Smooth muscle cell (in vitro differentiated cells): ENCODE results near the gene HIP1. TPM values are rescaled to one million over a fixed set of nuclear protein-coding genes. Genes with fewer than 3 reads are reported as not detected.
A peak's percentile ranks its signal among the peaks of the same experiment; 100 is the strongest.
"Not testable (repeated sequence)": the region's sequence is repeated elsewhere in the genome, so short reads cannot be mapped to it uniquely, and the experiment has no call there.

Source experiments
- DNase-seq: peaks from one replicate; lab custom pipeline; 2025; ENCODE audit not compliant: unreplicated experiment; lab: John Stamatoyannopoulos, UW
- H2AFZ ChIP-seq: fragments of 200-600 bp; sonication (generic); 2 replicates; pipeline ENCODE4 v1.6.0; 2016; ENCODE audit warnings: antibody characterized with exemption, low read depth, mild to moderate bottlenecking
- H3F3A ChIP-seq: fragments of 200-600 bp; sonication (generic); 2 replicates; pipeline ENCODE4 v1.6.0; 2017; ENCODE audit warnings: antibody characterized with exemption, low read depth
- H3K27ac ChIP-seq: fragments of 200-600 bp; sonication (generic); 2 replicates; pipeline ENCODE4 v1.5.1; 2016; ENCODE audit warnings: low read depth, mild to moderate bottlenecking
- H3K27me3 ChIP-seq: fragments of 200-600 bp; sonication (generic); 2 replicates; pipeline ENCODE4 v1.6.1; 2016; ENCODE audit warnings: low read depth, mild to moderate bottlenecking
- H3K36me3 ChIP-seq: fragments of 200-600 bp; sonication (generic); 2 replicates; pipeline ENCODE4 v1.5.1; 2016; ENCODE audit warnings: low read depth
- H3K4me1 ChIP-seq: fragments of 200-600 bp; sonication (generic); 2 replicates; pipeline ENCODE4 v1.5.1; 2016; ENCODE audit warnings: low read depth
- H3K4me2 ChIP-seq: fragments of 200-600 bp; sonication (generic); 2 replicates; pipeline ENCODE4 v1.6.0; 2016; ENCODE audit warnings: mild to moderate bottlenecking
- H3K4me3 ChIP-seq: fragments of 200-600 bp; sonication (generic); 2 replicates; pipeline ENCODE4 v1.5.1; 2016; ENCODE audit warnings: mild to moderate bottlenecking
- H3K79me2 ChIP-seq: fragments of 200-600 bp; sonication (generic); 2 replicates; pipeline ENCODE4 v1.6.0; 2016; ENCODE audit warnings: low read depth, mild to moderate bottlenecking
- H3K9ac ChIP-seq: fragments of 200-600 bp; sonication (generic); 2 replicates; pipeline ENCODE4 v1.6.0; 2016; ENCODE audit warnings: low read depth
- H3K9me3 ChIP-seq: fragments of 200-600 bp; sonication (generic); replicated peaks from 2 replicates; pipeline ENCODE4 v1.5.1; 2016; ENCODE audit warnings: low read depth
- H4K20me1 ChIP-seq: fragments of 200-600 bp; sonication (generic); 2 replicates; pipeline ENCODE4 v1.6.0; 2016; ENCODE audit warnings: low read depth
- WGBS: methylation state at CpG from one replicate; pipeline ENCODE4 v1.1.7; 2016; ENCODE audit warnings: low lambda C conversion rate; 5-methylcytosine and 5-hydroxymethylcytosine counted together
- polyA plus RNA-seq: library from polyadenylated mRNA; unstranded; fragments of >200 nt; fragmentation: Nextera tagmentation; extraction: Ambion mirVana; gene quantifications from 2 replicates; pipeline ENCODE4 v1.2.1, GENCODE V29; 2016
- total RNA-seq: library from RNA; depleted of rRNA; stranded (reverse); fragments of >200 nt; gene quantifications from 2 replicates; pipeline ENCODE4 v1.2.3, GENCODE V29; 2014
- TF ChIP-seq, protein P1 (sequence below): fragments of 200-600 bp; sonication (generic); IDR thresholded peaks from 2 replicates; pipeline ENCODE4 v1.5.1; 2017; ENCODE audit warnings: borderline replicate concordance, mild to moderate bottlenecking, antibody characterized with exemption; ENCODE audit not compliant: insufficient read depth, poor library complexity, severe bottlenecking

Gene HIP1
- total and polyA plus RNA-seq, 2 experiments from 2014 or later: 4.7 to 8.4 TPM

DNA sequence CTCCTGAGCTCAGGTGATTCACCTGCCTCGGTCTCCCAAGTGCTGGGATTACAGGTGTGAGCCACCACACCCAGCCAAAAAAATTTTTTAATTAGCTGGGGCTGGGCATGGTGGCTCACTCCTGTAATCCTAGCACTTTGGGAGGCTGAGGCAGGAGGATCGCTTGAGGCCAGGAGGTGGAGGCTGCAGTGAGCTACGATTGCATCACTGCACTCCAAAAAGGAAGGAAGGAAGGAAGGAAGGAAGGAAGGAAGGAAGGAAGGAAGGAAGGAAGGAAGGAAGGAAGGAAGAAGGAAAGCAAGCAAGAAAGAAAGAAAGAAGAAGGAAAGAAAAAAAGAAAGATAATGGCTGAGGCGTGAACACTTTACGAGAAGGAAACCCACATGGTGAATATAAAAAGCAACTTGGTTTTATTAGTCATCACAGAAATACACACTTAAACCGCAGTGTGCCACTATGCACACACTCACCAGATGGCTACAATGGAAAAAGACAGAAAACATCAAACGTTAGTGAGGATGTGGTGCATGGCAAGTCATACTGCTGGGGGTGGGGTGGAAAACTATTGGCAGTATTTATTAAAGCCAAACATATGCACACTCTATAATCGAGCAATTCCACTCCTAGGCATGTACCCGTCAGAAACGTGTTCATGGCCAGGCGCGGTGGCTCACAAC lies 37.7 kb upstream of the HIP1 start:
- H3F3A ChIP-seq: no peaks in the 10 kb centered on the region
- H3K79me2 ChIP-seq: no peaks in the 10 kb centered on the region
- H3K4me3 ChIP-seq: no peak overlapping the region
- H4K20me1 ChIP-seq: no peaks in the 10 kb centered on the region
- no peaks in the 10 kb centered on the region for H3K27me3 ChIP-seq
- DNase-seq: no peak
- H3K9ac ChIP-seq: no peak overlapping the region
- no peaks in the 10 kb centered on the region for H3K36me3 ChIP-seq
- WGBS: 62% methylated on average over 12 of the region's 12 CpGs
- no peak overlapping the region for H3K27ac ChIP-seq
- no peak overlapping the region for H3K4me2 ChIP-seq
- H3K9me3 ChIP-seq: no peaks in the 10 kb centered on the region
- TF ChIP-seq, protein P1, sequence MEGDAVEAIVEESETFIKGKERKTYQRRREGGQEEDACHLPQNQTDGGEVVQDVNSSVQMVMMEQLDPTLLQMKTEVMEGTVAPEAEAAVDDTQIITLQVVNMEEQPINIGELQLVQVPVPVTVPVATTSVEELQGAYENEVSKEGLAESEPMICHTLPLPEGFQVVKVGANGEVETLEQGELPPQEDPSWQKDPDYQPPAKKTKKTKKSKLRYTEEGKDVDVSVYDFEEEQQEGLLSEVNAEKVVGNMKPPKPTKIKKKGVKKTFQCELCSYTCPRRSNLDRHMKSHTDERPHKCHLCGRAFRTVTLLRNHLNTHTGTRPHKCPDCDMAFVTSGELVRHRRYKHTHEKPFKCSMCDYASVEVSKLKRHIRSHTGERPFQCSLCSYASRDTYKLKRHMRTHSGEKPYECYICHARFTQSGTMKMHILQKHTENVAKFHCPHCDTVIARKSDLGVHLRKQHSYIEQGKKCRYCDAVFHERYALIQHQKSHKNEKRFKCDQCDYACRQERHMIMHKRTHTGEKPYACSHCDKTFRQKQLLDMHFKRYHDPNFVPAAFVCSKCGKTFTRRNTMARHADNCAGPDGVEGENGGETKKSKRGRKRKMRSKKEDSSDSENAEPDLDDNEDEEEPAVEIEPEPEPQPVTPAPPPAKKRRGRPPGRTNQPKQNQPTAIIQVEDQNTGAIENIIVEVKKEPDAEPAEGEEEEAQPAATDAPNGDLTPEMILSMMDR: no peak
- H3K4me1 ChIP-seq: no peaks in the 10 kb centered on the region
- H2AFZ ChIP-seq: no peak overlapping the region

DNA sequence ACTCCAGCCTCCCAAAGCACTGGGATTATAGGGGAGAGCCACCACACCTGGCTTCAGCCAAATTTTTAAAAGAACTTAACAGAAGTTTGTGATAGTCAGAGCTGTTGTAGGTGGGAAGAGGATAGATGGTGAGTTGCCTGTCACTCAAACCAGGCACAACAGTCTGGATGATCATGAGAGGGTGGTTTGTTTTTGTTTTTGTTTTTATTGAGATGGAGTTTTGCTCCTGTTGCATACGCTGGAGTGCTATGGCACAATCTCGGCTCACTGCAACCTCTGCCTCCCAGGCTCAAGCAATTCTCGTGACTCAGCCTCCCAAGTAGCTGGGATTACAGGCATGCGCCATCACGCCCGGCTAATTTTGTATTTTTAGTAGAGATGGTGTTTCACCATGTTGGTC lies 35.2 kb upstream of the HIP1 start:
- not testable (repeated sequence) for H3K9me3 ChIP-seq, H4K20me1 ChIP-seq, H3K4me2 ChIP-seq, DNase-seq, H3K4me3 ChIP-seq, H3K4me1 ChIP-seq, H3K27me3 ChIP-seq, H3K27ac ChIP-seq, H3K79me2 ChIP-seq, H3K9ac ChIP-seq, H3K36me3 ChIP-seq, H2AFZ ChIP-seq, H3F3A ChIP-seq
- 81% methylated on average over 6 of the region's 6 CpGs for WGBS

GRCh38 chr7:75772081-75773077 lies 33.6 kb upstream of the HIP1 start, which contains the start of gene CCL26:
CCL26 (minus strand) TSS chr7:75772211; CDS start chr7:75772176, 35 bp downstream.
- no peak for DNase-seq
- Histone ChIP-seq H3K4me3 (no peak within 1 kb of the TSS), H3F3A (no peaks in the 10 kb centered on the region), H3K79me2 (no peaks in the 10 kb centered on the region), H3K36me3 (no peaks in the 10 kb centered on the region), H3K9ac (no peak within 1 kb of the TSS), H2AFZ (no peak within 1 kb of the TSS), H3K27me3 (no peaks in the 10 kb centered on the region), H3K4me2 (no peak within 1 kb of the TSS), H4K20me1 (no peaks in the 10 kb centered on the region), H3K27ac (peak within 1 kb of the TSS; percentile 18), H3K9me3 (no peaks in the 10 kb centered on the region), H3K4me1 (no peaks in the 10 kb centered on the region)
- TF ChIP-seq, protein P1: no peak
- 68% methylated on average over 9 of the region's 9 CpGs for WGBS

DNA sequence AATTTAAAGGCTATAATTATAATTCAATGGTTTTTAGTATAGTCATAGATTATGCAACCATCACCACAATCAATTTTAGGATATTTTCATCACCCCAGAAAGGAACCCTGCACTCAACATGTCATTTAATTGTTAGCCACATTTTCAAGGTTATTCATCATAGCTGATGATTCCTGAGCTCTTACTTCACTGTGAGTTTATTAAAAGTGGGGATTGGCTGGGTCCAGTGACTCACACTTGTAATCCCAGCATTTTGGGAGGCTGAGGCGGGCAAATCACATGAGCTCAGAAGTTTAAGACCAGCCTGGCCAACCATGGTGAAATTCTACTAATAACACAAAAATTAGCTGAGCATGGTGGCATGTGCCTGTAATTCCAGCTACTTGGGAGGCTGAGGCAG lies 32.5 kb upstream of the HIP1 start:
- H3K79me2 ChIP-seq: no peaks in the 10 kb centered on the region
- no peaks in the 10 kb centered on the region for H3K27me3 ChIP-seq
- 31% methylated on average over 1 of the region's 1 CpG for WGBS
- no peak overlapping the region for H3K9ac ChIP-seq
- no peaks in the 10 kb centered on the region for H3K36me3 ChIP-seq
- no peaks in the 10 kb centered on the region for H3F3A ChIP-seq
- H2AFZ ChIP-seq: no peak overlapping the region
- H3K4me1 ChIP-seq: no peaks in the 10 kb centered on the region
- no peaks in the 10 kb centered on the region for H3K9me3 ChIP-seq
- TF ChIP-seq, protein P1: no peak
- no peak overlapping the region for H3K4me3 ChIP-seq
- DNase-seq: no peak
- H4K20me1 ChIP-seq: no peaks in the 10 kb centered on the region
- H3K27ac ChIP-seq: no peak overlapping the region
- no peak overlapping the region for H3K4me2 ChIP-seq
